H1 (cell line): ENCODE measurements around the gene PLCB1. TPM values are rescaled to one million over a fixed set of nuclear protein-coding genes. Genes with fewer than 3 reads are reported as not detected.

Experiments used
- CTCF ChIP-seq, 3 experiments: IDR thresholded peaks; 1 replicate in 2 of 3; 2 replicates in 1 of 3; pipeline versions ENCODE4 v1.5.1 to v1.6.1; 2011; ENCODE audit warnings: low read length in 3 of 3, mild to moderate bottlenecking in 3 of 3, inconsistent platforms in 2 of 3, low read depth in 1 of 3, moderate library complexity in 1 of 3; ENCODE audit not compliant: insufficient read depth in 1 of 3; ENCODE audit errors: control extremely low read depth in 1 of 3
- HDAC2 ChIP-seq, 2 experiments: fragments of 300-600 bp in 1 of 2; sonication (generic) in 1 of 2; IDR thresholded peaks; 2 replicates each; pipeline ENCODE4 v1.6.1; 2011 to 2012; ENCODE audit warnings: low read depth in 2 of 2, low read length in 2 of 2, mild to moderate bottlenecking in 2 of 2, moderate library complexity in 2 of 2, borderline replicate concordance in 1 of 2, inconsistent platforms in 1 of 2
- HDAC6 ChIP-seq: IDR thresholded peaks from one replicate; pipeline ENCODE4 v1.7.1; 2012; ENCODE audit warnings: low read depth, mild to moderate bottlenecking, inconsistent platforms, low read length, moderate library complexity
- TEAD4 ChIP-seq: IDR thresholded peaks from 2 replicates; pipeline ENCODE4 v1.6.1; 2012; ENCODE audit warnings: low read depth, low read length, inconsistent platforms, mixed read lengths
- polyA plus RNA-seq, 7 experiments: library from polyadenylated mRNA; depleted of rRNA in 3 of 7; stranded (reverse) in 5 of 7; unstranded in 2 of 7; fragments of >200 nt in 5 of 7; fragments of 200-250 nt in 2 of 7; gene quantifications; 1 replicate in 5 of 7; 2 replicates in 1 of 7; 4 replicates in 1 of 7; pipeline versions ENCODE4 v1.2.1 to v1.2.3, GENCODE V29; 2011 to 2013; ENCODE audit warnings: missing spikeins in 2 of 7, mixed read lengths in 2 of 7
- total RNA-seq: library from RNA; stranded (reverse); fragmentation: NEBNext Ultra II Directional; extraction: Animal tissue kit (Norgen Biotek cat#: 25700); gene quantifications from 2 replicates; pipeline ENCODE4 v1.2.1, GENCODE V29; 2021

PLCB1 gene
- total and polyA plus RNA-seq, 2 of the 8 experiments (the other 6 are each of a cell fraction or from before 2014, with no cell fraction given), result 2.6 to 9.1 TPM

DNA sequence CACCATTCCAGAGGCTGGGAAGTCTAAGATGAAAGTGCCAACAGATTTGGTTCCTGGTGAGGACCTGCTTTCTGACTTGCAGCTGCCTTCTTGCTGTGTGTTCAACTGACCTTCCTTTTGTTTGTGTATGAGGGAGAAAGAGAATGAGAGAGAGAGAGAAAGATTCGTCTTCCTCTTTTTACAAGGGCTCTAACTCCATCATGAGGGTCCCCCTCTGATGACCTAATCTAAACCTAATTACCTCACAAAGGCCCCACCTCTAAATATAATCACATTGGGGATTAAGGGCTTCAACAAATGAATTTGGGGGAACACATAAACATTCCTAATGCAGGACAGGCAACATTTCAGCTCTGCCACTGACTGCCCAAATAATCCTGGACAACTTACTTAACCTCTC lies 130.7 kb downstream of the PLCB1 start (continued):
- no peak for TF ChIP-seq CTCF (IDR thresholded peaks at IDR 0.05; ENCODE audit: control extremely low read depth in 1 of 3, insufficient read depth in 1 of 3, low read depth in 1 of 3, low read length in 3 of 3)
- TF ChIP-seq TEAD4, result no peak
- TF ChIP-seq HDAC6, result no peak
- no peak for TF ChIP-seq HDAC2 (IDR thresholded peaks at IDR 0.05; ENCODE audit: borderline replicate concordance in 1 of 2, low read depth in 2 of 2, low read length in 2 of 2)
- TF ChIP-seq, all 59 proteins: peak for 0
